Trophoblast cell (in vitro differentiated cells and primary cell): ENCODE results near the gene AASS.

Source experiments
- DNase-seq, 2 donors: peaks; one replicate each; pipeline ENCODE4 v3.0.0-alpha.2; 2016
- H2AFZ ChIP-seq: 2 replicates; pipeline ENCODE4 v1.6.1; 2013; ENCODE audit warnings: low read length, moderate library complexity, mild to moderate bottlenecking; ENCODE audit not compliant: insufficient read depth, poor library complexity
- H2AK5ac ChIP-seq: 2 replicates; pipeline ENCODE4 v1.6.1; 2013; ENCODE audit warnings: mild to moderate bottlenecking, low read length
- H2BK120ac ChIP-seq: 2 replicates; pipeline ENCODE4 v1.6.1; 2013; ENCODE audit warnings: low read length, mild to moderate bottlenecking, moderate library complexity; ENCODE audit not compliant: insufficient read depth, poor library complexity
- H2BK12ac ChIP-seq: 2 replicates; pipeline ENCODE4 v1.6.1; 2013; ENCODE audit warnings: mild to moderate bottlenecking, low read length, moderate library complexity
- H2BK5ac ChIP-seq: 2 replicates; pipeline ENCODE4 v1.6.1; 2013; ENCODE audit warnings: low read length, low read depth, moderate library complexity, mild to moderate bottlenecking; ENCODE audit not compliant: poor library complexity
- H3K14ac ChIP-seq: 2 replicates; pipeline ENCODE4 v1.6.1; 2013; ENCODE audit warnings: mild to moderate bottlenecking, low read length
- H3K18ac ChIP-seq: 2 replicates; pipeline ENCODE4 v1.6.1; 2013; ENCODE audit warnings: mild to moderate bottlenecking, low read length
- H3K23ac ChIP-seq: 2 replicates; pipeline ENCODE4 v1.6.1; 2013; ENCODE audit warnings: low read length
- H3K27ac ChIP-seq: 2 replicates; pipeline ENCODE4 v1.5.1; 2013; ENCODE audit warnings: low read depth, mild to moderate bottlenecking, inconsistent platforms, low read length, moderate library complexity
- H3K27me3 ChIP-seq: 2 replicates; pipeline ENCODE4 v1.6.1; 2013; ENCODE audit warnings: inconsistent platforms, mild to moderate bottlenecking, low read length, moderate library complexity; ENCODE audit not compliant: insufficient read depth
- H3K36me3 ChIP-seq, 2 experiments: 1 replicate in 1 of 2; 2 replicates in 1 of 2; pipeline ENCODE4 v1.6.1; 2013; ENCODE audit warnings: low read length in 2 of 2, mild to moderate bottlenecking in 2 of 2, moderate library complexity in 1 of 2; ENCODE audit not compliant: insufficient read depth in 2 of 2, control insufficient read depth in 1 of 2
- H3K4ac ChIP-seq: 2 replicates; pipeline ENCODE4 v1.6.1; 2013; ENCODE audit warnings: low read depth, mild to moderate bottlenecking, low read length, moderate library complexity
- H3K4me1 ChIP-seq, 2 experiments: 1 replicate in 1 of 2; 2 replicates in 1 of 2; pipeline ENCODE4 v1.6.1; 2013; ENCODE audit warnings: low read length in 2 of 2, mild to moderate bottlenecking in 2 of 2, moderate library complexity in 1 of 2; ENCODE audit not compliant: insufficient read depth in 2 of 2, control insufficient read depth in 1 of 2
- H3K4me2 ChIP-seq: 2 replicates; pipeline ENCODE4 v1.6.1; 2013; ENCODE audit warnings: inconsistent platforms, mild to moderate bottlenecking, low read length, moderate library complexity
- H3K4me3 ChIP-seq: 2 replicates; pipeline ENCODE4 v1.5.1; 2013; ENCODE audit warnings: mild to moderate bottlenecking, low read depth, low read length, inconsistent platforms
- H3K79me1 ChIP-seq: one replicate; pipeline ENCODE4 v1.6.1; 2013; ENCODE audit warnings: low read length
- H3K79me2 ChIP-seq: 2 replicates; pipeline ENCODE4 v1.6.1; 2013; ENCODE audit warnings: low read length, mild to moderate bottlenecking; ENCODE audit not compliant: control insufficient read depth, insufficient read depth, poor library complexity
- H3K9ac ChIP-seq: 2 replicates; pipeline ENCODE4 v1.6.1; 2013; ENCODE audit warnings: mild to moderate bottlenecking, low read length
- H3K9me3 ChIP-seq: 2 replicates; pipeline ENCODE4 v1.6.1; 2013; ENCODE audit warnings: low read depth, mild to moderate bottlenecking, control low read depth, inconsistent platforms, low read length; ENCODE audit not compliant: insufficient read depth
- H4K12ac ChIP-seq: 2 replicates; pipeline ENCODE4 v1.6.1; 2013; ENCODE audit warnings: low read depth, mild to moderate bottlenecking, low read length, moderate library complexity
- H4K8ac ChIP-seq: 2 replicates; pipeline ENCODE4 v1.6.1; 2013; ENCODE audit warnings: low read depth, mild to moderate bottlenecking, low read length, moderate library complexity
- H4K91ac ChIP-seq: one replicate; pipeline ENCODE4 v1.6.1; 2013; ENCODE audit warnings: low read depth, mild to moderate bottlenecking, low read length, moderate library complexity
- WGBS: extraction: QIAGEN DNeasy Blood & Tissue Kit; methylation state at CpG from one replicate; pipeline ENCODE4 v1.1.7; 2013; ENCODE audit warnings: missing lambda C conversion rate; ENCODE audit not compliant: insufficient read length, insufficient coverage; ENCODE audit errors: extremely low coverage; 5-methylcytosine and 5-hydroxymethylcytosine counted together

The AASS gene

GRCh38 chr7:122132341-122132740, 11.7 kb downstream of the AASS start:
- Histone ChIP-seq H2BK5ac (no peak overlapping the region), H3K4me2 (no peak overlapping the region), H4K12ac (no peak overlapping the region), H3K9me3 (no peaks in the 10 kb centered on the region), H3K79me1 (no peaks in the 10 kb centered on the region), H2BK120ac (no peak overlapping the region), H3K27ac (no peak overlapping the region), H3K18ac (no peak overlapping the region), H2AK5ac (no peak overlapping the region), H3K9ac (no peak overlapping the region), H3K36me3 (peaks cover 3% of the 10 kb centered on the region in 2 experiments), H3K79me2 (no peaks in the 10 kb centered on the region), H2AFZ (no peak overlapping the region), H3K23ac (no peak overlapping the region), H4K8ac (no peak overlapping the region), H3K4ac (no peak overlapping the region), H2BK12ac (no peak overlapping the region), H4K91ac (no peak overlapping the region), H3K14ac (no peak overlapping the region), H3K4me3 (no peak overlapping the region), H3K4me1 (peaks cover 0 to 3% of the 10 kb centered on the region in 2 experiments), H3K27me3 (no peaks in the 10 kb centered on the region)
- WGBS = no CpG with 5 or more reads among the region's 2 CpGs
- DNase-seq = peak in 1 of 2 donors; percentile 79

GRCh38 chr7:122123746-122124145, 20.3 kb downstream of the AASS start:
- H4K12ac ChIP-seq = no peak overlapping the region
- no peak overlapping the region for H3K23ac ChIP-seq
- H4K91ac ChIP-seq = no peak overlapping the region
- H3K79me1 ChIP-seq = no peaks in the 10 kb centered on the region
- H3K4me2 ChIP-seq = no peak overlapping the region
- no peak overlapping the region for H2BK120ac ChIP-seq
- no peaks in the 10 kb centered on the region for H3K9me3 ChIP-seq
- H3K4ac ChIP-seq = no peak overlapping the region
- H3K36me3 ChIP-seq = peaks cover 5 to 6% of the 10 kb centered on the region in 2 experiments
- no peaks in the 10 kb centered on the region for H3K27me3 ChIP-seq
- no peaks in the 10 kb centered on the region for H3K4me1 ChIP-seq
- H3K79me2 ChIP-seq = no peaks in the 10 kb centered on the region
- no peak overlapping the region for H2BK12ac ChIP-seq
- no peak overlapping the region for H3K27ac ChIP-seq
- H3K18ac ChIP-seq = no peak overlapping the region
- H3K14ac ChIP-seq = no peak overlapping the region
- H2AFZ ChIP-seq = no peak overlapping the region
- H2BK5ac ChIP-seq = no peak overlapping the region
- no peak overlapping the region for H2AK5ac ChIP-seq
- H4K8ac ChIP-seq = no peak overlapping the region
- no peak for DNase-seq
- H3K4me3 ChIP-seq = no peak overlapping the region
- H3K9ac ChIP-seq = no peak overlapping the region

- WGBS = no CpG with 5 or more reads among the region's 1 CpG
- no peak overlapping the region for H2BK120ac ChIP-seq
- H3K14ac ChIP-seq = no peak overlapping the region
- no peak overlapping the region for H3K4ac ChIP-seq
- no peak for DNase-seq
- no peak overlapping the region for H4K12ac ChIP-seq
- no peaks in the 10 kb centered on the region for H3K4me1 ChIP-seq
- H3K23ac ChIP-seq = no peak overlapping the region
- H3K18ac ChIP-seq = no peak overlapping the region
- H2BK5ac ChIP-seq = no peak overlapping the region
- no peak overlapping the region for H4K91ac ChIP-seq
- H3K79me2 ChIP-seq = no peaks in the 10 kb centered on the region
- H3K9ac ChIP-seq = no peak overlapping the region
- H4K8ac ChIP-seq = no peak overlapping the region
- H2AK5ac ChIP-seq = no peak overlapping the region
- no peaks in the 10 kb centered on the region for H3K79me1 ChIP-seq
- H3K4me2 ChIP-seq = no peak overlapping the region
- H2BK12ac ChIP-seq = no peak overlapping the region
- H3K27me3 ChIP-seq = no peaks in the 10 kb centered on the region
- peaks cover 9 to 12% of the 10 kb centered on the region in 2 experiments for H3K36me3 ChIP-seq
- H2AFZ ChIP-seq = no peak overlapping the region
- no peak overlapping the region for H3K4me3 ChIP-seq
- no peak overlapping the region for H3K27ac ChIP-seq
- H3K9me3 ChIP-seq = no peaks in the 10 kb centered on the region
These were observed 25.3 kb downstream of the AASS start for GRCh38 chr7:122118757-122119156.

GRCh38 chr7:122103064-122103463, 41.0 kb downstream of the AASS start:
- Histone ChIP-seq H3K18ac (no peak overlapping the region), H3K23ac (no peak overlapping the region), H3K4me1 (no peaks in the 10 kb centered on the region), H3K9me3 (no peaks in the 10 kb centered on the region), H3K4me2 (no peak overlapping the region), H4K12ac (no peak overlapping the region), H2BK12ac (no peak overlapping the region), H2BK120ac (no peak overlapping the region), H3K27ac (no peak overlapping the region), H3K9ac (no peak overlapping the region), H3K79me1 (no peaks in the 10 kb centered on the region), H3K4me3 (no peak overlapping the region), H4K8ac (no peak overlapping the region), H2AFZ (no peak overlapping the region), H3K79me2 (no peaks in the 10 kb centered on the region), H3K4ac (no peak overlapping the region), H2BK5ac (no peak overlapping the region), H2AK5ac (no peak overlapping the region), H3K14ac (no peak overlapping the region), H4K91ac (no peak overlapping the region), H3K27me3 (no peaks in the 10 kb centered on the region), H3K36me3 (peaks cover 0 to 3% of the 10 kb centered on the region in 2 experiments)
- DNase-seq = no peak
